Measurements from ENCODE around the gene CIAO2B.
A peak's percentile ranks its signal among the peaks of the same experiment; 100 is the strongest.
"Not testable (repeated sequence)": the region's sequence is repeated elsewhere in the genome, so short reads cannot be mapped to it uniquely, and the experiment has no call there.

The CIAO2B gene

GRCh38 chr16:66903544-66904427, 30.4 kb downstream of the CIAO2B start:
- no peak for DNase-seq (ENCODE audit: low read depth)

DNA sequence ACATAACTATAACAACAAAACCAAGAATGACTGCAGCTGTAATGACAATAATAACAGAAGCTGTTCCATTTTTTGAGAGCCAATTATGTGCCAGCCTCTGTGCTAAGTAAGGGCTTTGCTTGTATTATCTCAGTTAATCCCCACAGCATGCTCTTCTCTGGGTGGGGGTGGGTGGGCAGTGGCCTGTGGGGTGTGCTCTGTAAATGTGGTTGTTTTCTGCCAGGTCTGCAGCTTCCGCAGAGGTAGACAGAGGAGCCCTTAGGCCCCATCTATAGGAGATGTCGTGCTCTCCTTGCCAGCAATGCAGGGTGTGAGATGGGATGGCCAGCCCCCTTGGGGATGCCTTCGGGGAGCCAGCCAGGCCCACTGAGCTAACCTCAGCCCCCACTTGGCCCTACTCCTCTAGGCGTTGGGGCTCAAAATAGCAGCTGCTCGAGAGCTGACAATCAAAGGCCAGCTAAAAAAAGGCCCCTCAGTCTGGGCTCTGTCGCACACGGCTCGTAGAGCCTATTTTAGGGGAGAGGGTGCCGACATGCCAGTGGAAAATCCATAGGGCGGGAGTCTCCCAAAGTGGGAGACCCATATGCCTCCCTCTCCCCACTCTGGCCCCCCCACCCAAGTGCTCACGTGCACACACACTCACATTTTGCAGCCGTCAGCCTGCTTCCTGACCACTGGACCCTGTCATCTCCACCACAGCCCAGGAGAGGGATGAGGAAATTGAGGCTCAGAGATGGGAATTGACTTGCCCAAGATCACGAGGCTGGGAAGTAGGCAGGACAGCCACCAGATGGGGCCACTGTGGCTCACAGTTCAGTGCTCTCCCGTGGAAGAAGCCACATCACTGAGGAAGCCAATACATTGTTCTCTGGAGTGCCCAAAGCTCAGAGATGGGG, 31.3 kb downstream of the CIAO2B start:
- DNase-seq (ENCODE audit: low read depth) = no peak

GRCh38 chr16:66901626-66902025, 32.6 kb downstream of the CIAO2B start:
- DNase-seq (ENCODE audit: low read depth) = no peak

DNA sequence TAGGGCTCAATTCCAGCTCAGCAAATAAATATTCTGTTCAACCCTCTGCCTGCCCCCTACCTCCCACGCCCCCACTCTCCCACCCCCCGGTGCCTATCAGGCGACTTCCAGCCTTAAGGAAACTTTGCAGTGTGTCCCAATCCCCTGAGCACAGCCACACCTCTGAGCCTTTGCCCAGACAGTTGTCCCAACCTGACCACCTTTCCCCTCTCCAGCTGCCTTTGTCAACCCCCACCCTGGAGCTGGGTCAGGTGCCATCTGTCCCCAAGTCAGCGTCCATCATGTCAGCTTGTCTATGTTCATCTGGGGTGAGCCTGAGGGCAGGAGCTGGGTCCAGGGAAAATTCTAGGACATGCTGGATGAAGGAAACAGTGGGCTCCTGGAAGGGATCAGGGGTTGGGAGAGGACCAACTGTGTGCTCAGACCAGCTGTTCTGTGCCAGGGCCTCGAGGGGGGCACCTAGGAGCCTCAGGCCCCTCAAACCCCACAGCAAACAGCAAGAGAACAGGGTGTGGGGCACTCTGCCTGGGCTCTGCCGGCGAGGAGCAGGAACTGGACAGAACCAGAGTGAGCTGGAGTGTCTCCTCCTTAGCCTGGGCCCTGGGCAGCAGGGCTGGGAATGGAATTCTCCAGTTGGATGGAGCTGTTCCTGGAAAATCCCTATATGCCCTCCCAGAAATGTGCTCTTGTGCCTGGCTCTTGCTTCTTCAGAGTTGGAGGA, 33.3 kb downstream of the CIAO2B start:
- DNase-seq (ENCODE audit: low read depth) = no peak

DNA sequence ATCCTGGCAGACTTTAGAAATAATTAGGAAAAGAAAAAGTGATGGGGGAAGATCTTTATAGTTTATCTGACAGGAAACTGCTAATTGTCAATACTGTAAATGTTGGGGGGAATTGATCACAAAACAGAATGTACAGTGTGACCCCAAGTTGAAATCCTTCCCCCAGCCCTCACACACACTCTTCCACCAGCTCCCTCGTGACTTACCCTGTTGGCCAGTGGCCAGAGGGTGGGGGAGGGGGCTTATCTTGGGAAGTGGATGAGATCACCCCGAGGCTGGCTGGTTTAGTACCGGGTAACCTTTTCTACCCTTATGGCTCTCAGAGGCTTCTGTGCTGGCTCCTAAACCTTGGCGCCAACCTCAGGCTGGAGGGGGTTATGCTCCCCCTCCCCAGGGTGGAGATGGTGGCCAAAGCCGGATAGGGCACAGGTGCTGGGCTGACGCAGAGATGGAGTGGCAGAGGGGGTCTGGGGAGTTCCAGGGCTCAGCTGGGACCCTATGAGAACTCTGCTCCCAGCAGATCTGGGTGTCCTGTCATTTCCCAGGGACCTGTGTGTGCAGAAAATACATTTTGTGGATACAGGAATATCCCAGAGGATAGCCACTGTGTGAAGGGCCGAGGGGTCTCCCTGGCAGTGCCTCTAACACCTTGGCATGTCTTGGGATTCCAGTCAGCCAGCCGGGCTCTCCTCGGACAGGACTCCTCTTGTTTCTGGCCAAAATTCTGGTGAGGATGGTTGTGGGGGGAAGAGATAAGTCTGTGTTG, 34.1 kb downstream of the CIAO2B start:
- peak; percentile 66 for DNase-seq (ENCODE audit: low read depth)

DNA sequence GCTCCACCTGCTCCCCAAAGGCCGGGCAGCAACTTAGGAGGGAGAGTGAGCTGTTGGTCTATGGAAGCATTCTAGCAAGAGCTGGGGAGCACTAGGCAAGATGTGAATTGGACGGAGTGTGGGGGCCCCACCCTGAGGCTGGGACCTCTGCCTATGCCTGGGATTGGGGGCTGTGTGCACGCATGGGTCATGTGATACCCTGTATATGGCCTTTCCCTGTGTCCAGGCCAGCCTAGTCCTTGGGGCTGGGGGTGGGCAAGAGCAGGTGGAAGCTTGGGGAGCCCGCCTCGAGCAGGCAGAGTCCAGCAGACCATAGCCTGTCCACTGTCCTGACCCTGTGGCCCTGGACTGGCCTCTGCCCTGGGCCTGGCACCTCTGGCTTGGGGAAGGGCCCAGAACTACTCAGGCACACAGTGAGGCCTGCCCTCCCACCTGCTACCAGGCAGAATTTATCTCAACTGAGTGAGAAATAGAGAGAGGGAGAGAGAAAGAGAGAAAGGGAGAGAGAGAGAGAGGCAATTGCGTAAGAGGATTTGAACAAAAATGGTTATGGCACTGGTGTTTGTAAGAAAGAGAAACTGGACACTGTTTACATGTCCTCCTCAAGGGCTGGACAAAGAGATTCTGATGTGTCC, 34.8 kb downstream of the CIAO2B start:
- no peak for DNase-seq (ENCODE audit: low read depth)

GRCh38 chr16:66898933-66899309, 35.3 kb downstream of the CIAO2B start:
- DNase-seq (ENCODE audit: low read depth) = no peak

GRCh38 chr16:66898207-66898606, 36.0 kb downstream of the CIAO2B start:
- DNase-seq (ENCODE audit: low read depth) = no peak

DNA sequence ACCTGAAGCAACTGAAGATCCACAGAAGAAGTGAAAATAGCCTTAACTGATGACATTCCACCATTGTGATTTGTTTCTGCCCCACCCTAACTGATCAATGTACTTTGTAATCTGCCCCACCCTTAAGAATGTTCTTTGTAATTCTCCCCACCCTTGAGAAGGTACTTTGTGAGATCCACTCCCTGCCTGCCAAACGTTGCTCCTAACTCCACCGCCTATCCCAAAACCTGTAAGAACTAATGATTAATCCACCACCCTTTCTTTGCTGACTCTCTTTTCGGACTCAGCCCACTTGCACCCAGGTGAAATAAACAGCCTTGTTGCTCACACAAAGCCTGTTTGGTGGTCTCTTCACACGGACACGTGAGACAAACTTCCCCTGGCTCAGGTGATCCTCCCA, 37.5 kb downstream of the CIAO2B start:
- DNase-seq (ENCODE audit: low read depth) = not testable (repeated sequence)

GRCh38 chr16:66895999-66896398, 38.2 kb downstream of the CIAO2B start:
- DNase-seq (ENCODE audit: low read depth) = no peak

- no peak for DNase-seq (ENCODE audit: low read depth)
Measured at GRCh38 chr16:66895689-66895979, 38.6 kb downstream of the CIAO2B start.

- DNase-seq (ENCODE audit: low read depth) = peak; percentile 56
Measured at GRCh38 chr16:66894948-66895688, 39.1 kb downstream of the CIAO2B start.

- no peak for DNase-seq (ENCODE audit: low read depth)
Measured at GRCh38 chr16:66894055-66894454, 40.1 kb downstream of the CIAO2B start.

- DNase-seq (ENCODE audit: low read depth) = no peak
Measured at GRCh38 chr16:66891797-66892196, 42.4 kb downstream of the CIAO2B start.

GRCh38 chr16:66891360-66891759, 42.8 kb downstream of the CIAO2B start:
- DNase-seq (ENCODE audit: low read depth) = no peak

DNA sequence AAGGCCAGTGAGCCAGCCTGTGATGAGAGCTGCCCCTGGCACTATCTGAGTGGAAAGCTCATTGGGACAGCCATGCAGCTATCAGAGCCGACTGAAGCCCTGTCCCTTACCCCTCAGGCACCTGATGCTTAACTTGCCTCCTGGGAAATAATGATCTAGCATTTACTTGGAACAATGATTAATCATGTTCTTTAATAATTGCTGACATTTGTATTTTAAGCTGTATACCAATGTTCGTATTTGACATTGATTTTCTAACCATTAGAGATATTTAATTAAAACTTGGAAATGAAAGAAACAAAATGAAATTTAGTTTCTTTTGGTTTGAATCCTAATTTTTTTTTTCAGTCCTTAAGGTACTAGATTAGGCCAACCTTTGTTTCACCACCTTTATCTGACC, 43.4 kb downstream of the CIAO2B start:
- no peak for DNase-seq (ENCODE audit: low read depth)

DNA sequence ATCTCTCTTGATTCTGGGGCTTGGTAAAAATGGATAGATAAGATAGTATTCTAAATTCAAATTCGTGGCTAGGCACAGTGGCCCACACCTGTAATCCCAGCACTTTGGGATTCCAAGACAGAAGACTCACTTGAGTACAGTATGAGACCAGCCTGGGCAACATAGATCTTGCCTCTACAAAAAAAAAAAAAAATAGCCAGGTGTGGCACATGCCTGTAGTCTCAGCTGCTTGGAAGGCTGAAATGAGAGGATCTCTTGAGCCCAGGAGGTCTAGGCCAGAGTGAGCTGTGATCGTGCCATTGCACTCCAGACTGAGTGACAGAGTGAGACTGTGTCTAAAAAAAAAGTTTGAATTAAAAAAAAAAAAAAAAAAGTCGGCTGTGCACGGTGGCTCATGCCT, 44.6 kb downstream of the CIAO2B start:
- no peak for DNase-seq (ENCODE audit: low read depth)

DNA sequence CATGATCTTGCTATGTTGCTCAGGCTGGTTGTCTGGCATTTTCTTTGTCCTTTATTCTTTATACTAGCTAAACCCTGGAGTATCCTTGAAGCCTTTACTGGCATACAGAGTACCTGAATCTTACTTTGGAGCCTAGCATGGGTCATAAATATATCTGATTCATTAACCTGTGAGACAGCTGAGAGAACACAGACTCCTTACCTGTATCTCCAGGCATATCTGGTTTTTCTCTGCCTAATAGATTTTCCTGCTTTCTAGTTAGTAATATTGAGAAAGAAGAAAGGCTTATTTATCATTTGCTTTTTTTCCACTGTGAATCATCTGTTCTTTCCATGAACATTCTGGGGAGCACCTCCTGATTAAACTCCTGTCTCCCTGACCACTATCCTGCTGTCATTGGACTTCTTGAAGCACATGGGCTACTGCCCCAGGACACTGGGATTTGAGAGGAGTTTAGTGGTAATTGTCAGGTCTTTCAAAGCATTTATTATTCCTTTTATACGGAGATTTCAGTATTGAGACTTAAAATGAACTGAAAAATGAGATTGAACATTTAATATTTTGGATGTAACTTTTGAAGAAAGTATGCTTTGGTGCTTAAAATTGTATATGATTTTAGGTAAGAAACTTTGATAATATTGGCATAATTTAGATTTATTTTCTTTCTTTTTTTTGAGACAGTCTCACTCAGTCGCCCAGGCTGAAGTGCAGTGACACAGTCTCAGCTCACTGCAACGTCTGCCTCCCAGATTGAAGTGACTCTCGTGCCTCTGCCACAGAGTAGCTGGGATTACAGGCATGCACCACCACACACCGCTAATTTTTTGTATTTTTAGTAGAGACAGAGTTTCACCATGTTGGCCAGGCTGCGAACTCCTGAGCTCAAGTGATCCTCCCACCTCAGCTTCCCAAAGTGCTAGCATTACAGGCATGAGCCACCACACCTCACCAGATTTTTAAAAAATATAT, 45.3 kb downstream of the CIAO2B start:
- DNase-seq (ENCODE audit: low read depth) = no peak

DNA sequence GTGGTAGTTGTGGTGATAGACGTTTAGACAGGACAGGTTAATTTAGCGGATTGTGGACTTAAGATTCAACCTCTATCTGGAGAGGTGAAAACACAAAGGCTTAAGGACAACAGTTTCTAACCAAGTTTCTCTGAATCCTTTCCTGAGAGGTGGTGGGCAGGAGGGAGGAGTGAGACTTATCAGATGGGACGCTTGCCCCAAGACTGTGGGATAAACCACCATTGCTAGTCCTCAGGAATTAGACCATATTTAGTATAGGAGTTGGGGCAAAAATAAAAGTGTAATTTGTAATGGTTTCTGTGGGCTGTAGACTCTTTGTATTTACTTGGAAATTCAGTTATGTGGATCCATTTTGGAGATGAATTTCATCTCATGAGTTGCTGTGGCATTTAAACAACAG, 47.3 kb downstream of the CIAO2B start:
- DNase-seq (ENCODE audit: low read depth) = no peak
